ENCODE results near the gene PLCH1.

DNA sequence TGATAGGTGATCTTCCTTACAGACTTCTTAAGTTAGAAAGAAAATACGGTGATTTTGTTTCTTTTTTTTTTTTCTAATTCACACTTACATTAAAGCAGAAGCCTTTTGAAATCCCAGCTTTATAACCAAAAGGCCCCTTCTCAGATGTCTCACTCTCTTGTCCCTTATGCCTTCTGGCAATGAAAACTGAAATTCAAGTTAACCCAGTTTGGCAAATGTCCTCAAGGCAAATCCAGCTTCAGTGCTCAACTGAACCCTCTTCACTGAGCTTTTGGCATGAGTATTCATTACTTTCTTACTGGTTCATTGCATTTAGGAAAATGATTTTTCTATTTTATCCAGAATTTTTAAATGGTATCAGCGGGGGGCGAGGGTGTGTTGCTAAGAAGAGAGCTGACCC lies 17.0 kb downstream of the PLCH1 start:
- TF ChIP-seq, protein P1, sequence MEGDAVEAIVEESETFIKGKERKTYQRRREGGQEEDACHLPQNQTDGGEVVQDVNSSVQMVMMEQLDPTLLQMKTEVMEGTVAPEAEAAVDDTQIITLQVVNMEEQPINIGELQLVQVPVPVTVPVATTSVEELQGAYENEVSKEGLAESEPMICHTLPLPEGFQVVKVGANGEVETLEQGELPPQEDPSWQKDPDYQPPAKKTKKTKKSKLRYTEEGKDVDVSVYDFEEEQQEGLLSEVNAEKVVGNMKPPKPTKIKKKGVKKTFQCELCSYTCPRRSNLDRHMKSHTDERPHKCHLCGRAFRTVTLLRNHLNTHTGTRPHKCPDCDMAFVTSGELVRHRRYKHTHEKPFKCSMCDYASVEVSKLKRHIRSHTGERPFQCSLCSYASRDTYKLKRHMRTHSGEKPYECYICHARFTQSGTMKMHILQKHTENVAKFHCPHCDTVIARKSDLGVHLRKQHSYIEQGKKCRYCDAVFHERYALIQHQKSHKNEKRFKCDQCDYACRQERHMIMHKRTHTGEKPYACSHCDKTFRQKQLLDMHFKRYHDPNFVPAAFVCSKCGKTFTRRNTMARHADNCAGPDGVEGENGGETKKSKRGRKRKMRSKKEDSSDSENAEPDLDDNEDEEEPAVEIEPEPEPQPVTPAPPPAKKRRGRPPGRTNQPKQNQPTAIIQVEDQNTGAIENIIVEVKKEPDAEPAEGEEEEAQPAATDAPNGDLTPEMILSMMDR (CRISPR knock-in tag; IDR thresholded peaks at IDR 0.05) = no peak
- no peak for TF ChIP-seq ZNF337 (CRISPR knock-in tag; IDR thresholded peaks at IDR 0.05; ENCODE audit: borderline replicate concordance, low read depth)
- TF ChIP-seq POLR2AphosphoS5 (IDR thresholded peaks at IDR 0.05; ENCODE audit: low read depth, low read length) = no peak
- TF ChIP-seq YY1 (IDR thresholded peaks at IDR 0.05; ENCODE audit: insufficient read depth, insufficient replicate concordance, low read depth, low read length) = no peak
- TF ChIP-seq, protein P2, sequence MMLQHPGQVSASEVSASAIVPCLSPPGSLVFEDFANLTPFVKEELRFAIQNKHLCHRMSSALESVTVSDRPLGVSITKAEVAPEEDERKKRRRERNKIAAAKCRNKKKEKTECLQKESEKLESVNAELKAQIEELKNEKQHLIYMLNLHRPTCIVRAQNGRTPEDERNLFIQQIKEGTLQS (CRISPR knock-in tag; IDR thresholded peaks at IDR 0.05) = no peak
- TF ChIP-seq ZNF775 (CRISPR knock-in tag; IDR thresholded peaks at IDR 0.05; ENCODE audit: borderline replicate concordance) = no peak
- TF ChIP-seq, protein P3, sequence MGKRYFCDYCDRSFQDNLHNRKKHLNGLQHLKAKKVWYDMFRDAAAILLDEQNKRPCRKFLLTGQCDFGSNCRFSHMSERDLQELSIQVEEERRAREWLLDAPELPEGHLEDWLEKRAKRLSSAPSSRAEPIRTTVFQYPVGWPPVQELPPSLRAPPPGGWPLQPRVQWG (CRISPR knock-in tag; IDR thresholded peaks at IDR 0.05; ENCODE audit: borderline replicate concordance, low read depth) = no peak
- TF ChIP-seq TAF1 (CRISPR knock-in tag; IDR thresholded peaks at IDR 0.05) = no peak

All from HepG2 (cell line).